ENCODE data around the gene RSAD1. TPM values are rescaled to one million over a fixed set of nuclear protein-coding genes. Genes with fewer than 3 reads are reported as not detected.
A peak's percentile ranks its signal among the peaks of the same experiment; 100 is the strongest.

The RSAD1 gene
- polyA plus RNA-seq, 3 donors = 20.6 to 40.0 (median 21.2) TPM

GRCh38 chr17:50535407-50535806 is 56.7 kb downstream of the RSAD1 start:
- no peak for DNase-seq
- Histone ChIP-seq H4K20me1 (ENCODE audit: insufficient read depth, low read length) (no peaks in the 10 kb centered on the region), H3K36me3 (replicated peaks in 1 of 2; ENCODE audit: control insufficient read depth in 1 of 2, insufficient read depth in 2 of 2, low read length in 2 of 2) (no peaks in the 10 kb centered on the region), H3K79me2 (ENCODE audit: insufficient read depth, low read length) (no peaks in the 10 kb centered on the region), H3K4me1 (ENCODE audit: control insufficient read depth in 1 of 2, insufficient read depth in 2 of 2, low read length in 2 of 2) (peaks cover 18 to 31% of the 10 kb centered on the region in 2 donors), H3K27ac (ENCODE audit: low read depth in 1 of 2, low read length in 2 of 2) (no peak overlapping the region), H3K4me2 (replicated peaks; ENCODE audit: extremely low read depth, low read length, poor library complexity, severe bottlenecking) (no peak overlapping the region), H3K9me3 (replicated peaks in 1 of 2; ENCODE audit: control insufficient read depth in 1 of 2, insufficient read depth in 1 of 2, low read length in 2 of 2) (no peaks in the 10 kb centered on the region), H3K27me3 (ENCODE audit: control insufficient read depth in 2 of 2, insufficient read depth in 2 of 2, low read length in 2 of 2) (peaks cover 19 to 34% of the 10 kb centered on the region in 2 donors), H3K4me3 (replicated peaks in 1 of 3; ENCODE audit: low read depth in 2 of 3, low read length in 3 of 3) (no peak overlapping the region), H2AFZ (ENCODE audit: insufficient read depth, low read depth, low read length, poor library complexity, severe bottlenecking) (no peak overlapping the region), H3K9ac (ENCODE audit: insufficient read depth, low read length, poor library complexity, severe bottlenecking) (no peak overlapping the region)
- H3K4me1 Mint-ChIP-seq = peaks cover 34% of the 10 kb centered on the region
- H3K27ac Mint-ChIP-seq = peak overlapping the region in 1 of 7 donors; percentile 22
- H3K36me3 Mint-ChIP-seq = peaks cover 0 to 7% of the 10 kb centered on the region in 2 donors
- 100% methylated on average over 4 of the region's 7 CpGs for WGBS (ENCODE audit: insufficient coverage)
- no peak overlapping the region for H3K4me3 Mint-ChIP-seq
- intact Hi-C loops (cut with micrococcal nuclease) = no loop called here
- H3K27me3 Mint-ChIP-seq (ENCODE audit: low read depth in 3 of 3) = peaks cover 36 to 49% (median 46%) of the 10 kb centered on the region in 3 donors
- H3K9me3 Mint-ChIP-seq = peaks cover 0 to 6% (median 2%) of the 10 kb centered on the region in 7 donors
- TF ChIP-seq CTCF (IDR thresholded peaks at IDR 0.05) = no peak

Other genes with a start within 250 kb of the RSAD1 start
- not detected for gene TMEM92, start 204.4 kb upstream of the RSAD1 start, polyA plus RNA-seq
- 10 to 100 TPM in 1 of 3 donors, 1 to 10 TPM in 2; 4.4 to 10.2 (median 4.4) TPM for gene XYLT2, start 132.7 kb upstream of the RSAD1 start, polyA plus RNA-seq
- gene MRPL27, start 105.7 kb upstream of the RSAD1 start, polyA plus RNA-seq = 10 to 100 TPM; 33.2 to 82.3 (median 75.3) TPM
- gene EME1, start 105.6 kb upstream of the RSAD1 start, polyA plus RNA-seq = under 1 TPM; 0.33 to 0.76 (median 0.43) TPM
- 10 to 100 TPM; 36.6 to 48.9 (median 45.7) TPM for gene LRRC59, start 81.3 kb upstream of the RSAD1 start, polyA plus RNA-seq
- 10 to 100 TPM in 1 of 3 donors, 1 to 10 TPM in 2; 2.8 to 24.4 (median 5.5) TPM for gene ACSF2, start 52.6 kb upstream of the RSAD1 start, polyA plus RNA-seq
- not detected for gene CHAD, start 10.0 kb upstream of the RSAD1 start, polyA plus RNA-seq
- gene MYCBPAP, start 29.6 kb downstream of the RSAD1 start, polyA plus RNA-seq = not detected
- gene EPN3, start 53.9 kb downstream of the RSAD1 start, polyA plus RNA-seq = not detected
- 10 to 100 TPM in 2 of 3 donors, 1 to 10 TPM in 1; 9.3 to 37.8 (median 12.2) TPM for gene SPATA20, start 68.3 kb downstream of the RSAD1 start, polyA plus RNA-seq
- under 1 TPM in 1 of 3 donors, not detected in 2; 0.03 TPM for gene CACNA1G, start 81.9 kb downstream of the RSAD1 start, polyA plus RNA-seq
- gene ABCC3, start 156.0 kb downstream of the RSAD1 start, polyA plus RNA-seq = 10 to 100 TPM in 2 of 3 donors, 1 to 10 TPM in 1; 2.7 to 74.5 (median 11.4) TPM
- 10 to 100 TPM in 1 of 3 donors, 1 to 10 TPM in 2; 3.4 to 21.8 (median 3.4) TPM for gene ANKRD40, start 229.1 kb downstream of the RSAD1 start, polyA plus RNA-seq
- 10 to 100 TPM; 14.6 to 49.8 (median 17.1) TPM for gene LUC7L3, start 240.7 kb downstream of the RSAD1 start, polyA plus RNA-seq

Data from CD14-positive monocyte (primary cell).